H1 (cell line): ENCODE measurements around the gene AP1S3. TPM values are rescaled to one million over a fixed set of nuclear protein-coding genes. Genes with fewer than 3 reads are reported as not detected.
"Not testable (repeated sequence)": the region's sequence is repeated elsewhere in the genome, so short reads cannot be mapped to it uniquely, and the experiment has no call there.

Source experiments
- CTCF ChIA-PET: fragments of 300-600 bp; sonication (Branson Sonifier 250); formaldehyde crosslinking; loops from one replicate; lab custom pipeline; 2021; ENCODE audit not compliant: partially characterized antibody; lab: Charles Lee
- POLR2A ChIA-PET: fragments of 300-600 bp; sonication (Branson Sonifier 250); formaldehyde crosslinking; loops from one replicate; lab custom pipeline; 2021; ENCODE audit warnings: inconsistent platforms; ENCODE audit not compliant: partially characterized antibody; lab: Charles Lee
- DNase-seq, 2 experiments: peaks; one replicate each; pipeline versions ENCODE4 v3.0.0 to v3.0.0-alpha.2; 2010 to 2022; ENCODE audit warnings: low spot score in 2 of 2, low read depth in 1 of 2, mixed read lengths in 1 of 2
- FAIRE-seq: peaks from 2 replicates; lab custom pipeline; 2011; peaks lifted over from hg19 to GRCh38; lab: Jason Lieb, UNC
- H2AFZ ChIP-seq: 2 replicates; pipeline ENCODE4 v1.8.1; 2012; ENCODE audit warnings: low read length, inconsistent platforms
- H2AK5ac ChIP-seq: 2 replicates; pipeline ENCODE4 v1.6.1; 2013; ENCODE audit warnings: low read depth, low read length
- H2BK120ac ChIP-seq: replicated peaks from 2 replicates; pipeline ENCODE3; 2013; ENCODE audit warnings: low read depth, low read length, inconsistent platforms
- H2BK12ac ChIP-seq: 2 replicates; pipeline ENCODE4 v1.6.1; 2013; ENCODE audit warnings: low read depth, low read length
- H2BK15ac ChIP-seq: 2 replicates; pipeline ENCODE4 v1.6.1; 2013; ENCODE audit warnings: low read length
- H2BK20ac ChIP-seq: 2 replicates; pipeline ENCODE4 v1.6.1; 2013; ENCODE audit warnings: low read length
- H2BK5ac ChIP-seq: 2 replicates; pipeline ENCODE4 v1.6.1; 2013; ENCODE audit warnings: low read depth, low read length
- H3K14ac ChIP-seq: 2 replicates; pipeline ENCODE4 v1.6.1; 2013; ENCODE audit warnings: inconsistent platforms; ENCODE audit not compliant: insufficient read length
- H3K18ac ChIP-seq: 2 replicates; pipeline ENCODE4 v1.6.1; 2013; ENCODE audit warnings: low read length; ENCODE audit errors: extremely low read depth
- H3K23ac ChIP-seq: 2 replicates; pipeline ENCODE4 v1.6.1; 2013; ENCODE audit warnings: inconsistent platforms; ENCODE audit not compliant: insufficient read length
- H3K23me2 ChIP-seq: 2 replicates; pipeline ENCODE4 v1.6.1; 2013; ENCODE audit warnings: low read depth, low read length
- H3K27ac ChIP-seq: 2 replicates; pipeline ENCODE4 v1.6.1; 2011; ENCODE audit warnings: low read depth, low read length, inconsistent platforms
- H3K27me3 ChIP-seq, 4 experiments: replicated peaks in 1 of 4; 1 replicate in 1 of 4; 2 replicates in 3 of 4; pipeline versions ENCODE4 v1.6.1 to v1.8.1; 2011 to 2013; ENCODE audit warnings: low read length in 3 of 4, mild to moderate bottlenecking in 3 of 4, inconsistent platforms in 2 of 4, mixed read lengths in 2 of 4, moderate library complexity in 1 of 4; ENCODE audit not compliant: control insufficient read depth in 3 of 4, insufficient read depth in 3 of 4; ENCODE audit errors: extremely low read depth in 1 of 4
- H3K36me3 ChIP-seq, 4 experiments: 2 replicates each; pipeline versions ENCODE4 v1.6.1 to v1.8.1; 2011 to 2013; ENCODE audit warnings: mild to moderate bottlenecking in 4 of 4, low read length in 3 of 4, moderate library complexity in 2 of 4, control low read depth in 1 of 4, inconsistent platforms in 1 of 4; ENCODE audit not compliant: insufficient read depth in 4 of 4, control insufficient read depth in 2 of 4
- H3K4ac ChIP-seq: replicated peaks from 2 replicates; pipeline ENCODE3; 2013; ENCODE audit warnings: low read length, low read depth, mixed read lengths, inconsistent platforms; ENCODE audit not compliant: insufficient read length
- H3K4me1 ChIP-seq, 4 experiments: replicated peaks in 1 of 4; 1 replicate in 1 of 4; 2 replicates in 3 of 4; pipeline versions ENCODE4 v1.6.1 to v1.8.1; 2011 to 2013; ENCODE audit warnings: low read length in 3 of 4, inconsistent platforms in 2 of 4, mixed read lengths in 1 of 4; ENCODE audit not compliant: insufficient read depth in 4 of 4, control insufficient read depth in 3 of 4
- H3K4me2 ChIP-seq, 2 experiments: 2 replicates each; pipeline versions ENCODE4 v1.6.1 to v1.8.1; 2011 to 2013; ENCODE audit warnings: low read depth in 2 of 2, low read length in 2 of 2, control low read depth in 1 of 2, inconsistent platforms in 1 of 2, mild to moderate bottlenecking in 1 of 2; ENCODE audit not compliant: insufficient read depth in 1 of 2
- H3K4me3 ChIP-seq, 4 experiments: fragments of 200-600, 300-600 bp in 1 of 4; sonication (generic), shearing (Covaris generic), sonication (Bioruptor Twin) in 1 of 4; 2 replicates each; pipeline versions ENCODE4 v1.5.1 to v1.8.1; 2011 to 2016; ENCODE audit warnings: low read length in 4 of 4, low read depth in 3 of 4, control low read depth in 2 of 4, inconsistent platforms in 2 of 4, mild to moderate bottlenecking in 2 of 4, mixed read lengths in 1 of 4, moderate library complexity in 1 of 4; ENCODE audit not compliant: insufficient read depth in 2 of 4; ENCODE audit errors: extremely low read depth in 1 of 4
- H3K56ac ChIP-seq: replicated peaks from 2 replicates; pipeline ENCODE3; 2013; ENCODE audit warnings: low read depth, mild to moderate bottlenecking, mixed read lengths, low read length, inconsistent platforms; ENCODE audit not compliant: insufficient read length
- H3K79me1 ChIP-seq: 2 replicates; pipeline ENCODE4 v1.6.1; 2013; ENCODE audit warnings: low read depth, low read length, control low read depth
- H3K79me2 ChIP-seq, 2 experiments: 2 replicates each; pipeline versions ENCODE4 v1.6.1 to v1.8.1; 2012 to 2013; ENCODE audit warnings: low read length in 2 of 2, mild to moderate bottlenecking in 2 of 2, inconsistent platforms in 1 of 2; ENCODE audit not compliant: insufficient read depth in 2 of 2, control insufficient read depth in 1 of 2
- H3K9ac ChIP-seq, 4 experiments: replicated peaks in 1 of 4; 1 replicate in 1 of 4; 2 replicates in 3 of 4; pipeline versions ENCODE4 v1.6.1 to v1.8.1; 2011 to 2013; ENCODE audit warnings: low read depth in 3 of 4, low read length in 3 of 4, control low read depth in 2 of 4, mild to moderate bottlenecking in 2 of 4, moderate library complexity in 2 of 4, inconsistent platforms in 1 of 4; ENCODE audit errors: extremely low read depth in 1 of 4
- H3K9me3 ChIP-seq, 2 experiments: 2 replicates each; pipeline versions ENCODE4 v1.6.1 to v1.8.1; 2012 to 2013; ENCODE audit warnings: mild to moderate bottlenecking in 2 of 2, moderate library complexity in 2 of 2, control low read depth in 1 of 2, inconsistent platforms in 1 of 2, low read depth in 1 of 2, low read length in 1 of 2, mixed read lengths in 1 of 2; ENCODE audit not compliant: insufficient read depth in 2 of 2
- H4K20me1 ChIP-seq, 2 experiments: replicated peaks in 1 of 2; 2 replicates each; pipeline versions ENCODE3 to v1.8.1; 2011 to 2013; ENCODE audit warnings: inconsistent platforms in 2 of 2, low read length in 2 of 2, mild to moderate bottlenecking in 1 of 2; ENCODE audit not compliant: insufficient read depth in 2 of 2, control insufficient read depth in 1 of 2
- H4K5ac ChIP-seq: 2 replicates; pipeline ENCODE4 v1.6.1; 2013; ENCODE audit warnings: low read length, low read depth, mixed read lengths, inconsistent platforms; ENCODE audit not compliant: insufficient read length
- H4K8ac ChIP-seq: 2 replicates; pipeline ENCODE4 v1.8.0; 2013; ENCODE audit warnings: mild to moderate bottlenecking, moderate library complexity, low read length, inconsistent platforms; ENCODE audit not compliant: insufficient read depth; ENCODE audit errors: extremely low read depth
- H4K91ac ChIP-seq: replicated peaks from 2 replicates; pipeline ENCODE3; 2013; ENCODE audit warnings: low read length, mixed read lengths, inconsistent platforms; ENCODE audit not compliant: insufficient read length
- WGBS, 2 experiments: shearing (Covaris generic) in 1 of 2; methylation state at CpG; one replicate each; pipeline versions ENCODE4 v1.1.6 to v1.1.7; 2013 to 2015; ENCODE audit warnings: low lambda C conversion rate in 2 of 2, mixed read lengths in 2 of 2, inconsistent platforms in 1 of 2, low coverage in 1 of 2, missing lambda C conversion rate in 1 of 2; ENCODE audit not compliant: insufficient replicate concordance in 2 of 2, insufficient coverage in 1 of 2, insufficient read length in 1 of 2; ENCODE audit errors: extremely low coverage in 1 of 2, missing lambda C conversion rate in 1 of 2; 5-methylcytosine and 5-hydroxymethylcytosine counted together
- polyA plus RNA-seq, 7 experiments: library from polyadenylated mRNA; depleted of rRNA in 3 of 7; stranded (reverse) in 5 of 7; unstranded in 2 of 7; fragments of >200 nt in 5 of 7; fragments of 200-250 nt in 2 of 7; gene quantifications; 1 replicate in 5 of 7; 2 replicates in 1 of 7; 4 replicates in 1 of 7; pipeline versions ENCODE4 v1.2.1 to v1.2.3, GENCODE V29; 2011 to 2013; ENCODE audit warnings: missing spikeins in 2 of 7, mixed read lengths in 2 of 7
- total RNA-seq: library from RNA; stranded (reverse); fragmentation: NEBNext Ultra II Directional; extraction: Animal tissue kit (Norgen Biotek cat#: 25700); gene quantifications from 2 replicates; pipeline ENCODE4 v1.2.1, GENCODE V29; 2021

Gene AP1S3
- total and polyA plus RNA-seq, 2 of the 8 experiments (the other 6 are each of a cell fraction or from before 2014, with no cell fraction given) = 3.9 to 20.2 TPM

DNA sequence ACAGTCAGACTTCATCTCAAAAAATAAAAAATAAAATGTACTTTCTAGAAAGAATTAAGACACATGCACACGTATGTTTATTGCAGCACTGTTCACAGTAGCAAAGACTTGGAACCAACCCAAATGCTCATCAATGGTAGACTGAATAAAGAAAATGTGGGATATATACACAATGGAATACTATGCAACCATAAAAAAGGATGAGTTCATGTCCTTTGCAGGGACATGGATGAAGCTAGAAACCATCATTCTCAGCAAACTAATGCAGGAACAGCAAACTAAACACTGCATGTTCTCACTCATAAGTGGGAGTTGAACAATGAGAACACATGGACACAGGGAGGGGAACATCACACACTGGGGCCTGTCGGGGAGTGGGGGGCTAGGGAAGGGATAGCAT, 35.4 kb upstream of the AP1S3 start:
- H2BK20ac ChIP-seq, H3K23ac ChIP-seq, H3K4me3 ChIP-seq, H3K79me1 ChIP-seq, H2AFZ ChIP-seq, H4K8ac ChIP-seq, H3K56ac ChIP-seq, FAIRE-seq, H3K4ac ChIP-seq, H2BK12ac ChIP-seq, H3K4me2 ChIP-seq, H4K20me1 ChIP-seq, H2BK120ac ChIP-seq, H4K91ac ChIP-seq, H3K18ac ChIP-seq, H2BK5ac ChIP-seq, H2BK15ac ChIP-seq, H3K79me2 ChIP-seq, H3K27me3 ChIP-seq, H2AK5ac ChIP-seq, H3K9me3 ChIP-seq, H3K9ac ChIP-seq, H3K27ac ChIP-seq, H3K14ac ChIP-seq, POLR2A ChIA-PET, H3K23me2 ChIP-seq, H4K5ac ChIP-seq, H3K4me1 ChIP-seq, DNase-seq: not testable (repeated sequence)
- CTCF ChIA-PET = interaction anchor here (1.0 kb wide), 1 partner anchor 16 kb away, joined by 3 read pairs; no protein-coding TSS in a partner anchor
- peaks cover 5 to 21% (median 16%) of the 10 kb centered on the region in 4 experiments for H3K36me3 ChIP-seq
- 92% methylated on average over 2 of the region's 2 CpGs; no CpG with 5 or more reads in 1 of the 2 experiments for WGBS, 2 experiments

DNA sequence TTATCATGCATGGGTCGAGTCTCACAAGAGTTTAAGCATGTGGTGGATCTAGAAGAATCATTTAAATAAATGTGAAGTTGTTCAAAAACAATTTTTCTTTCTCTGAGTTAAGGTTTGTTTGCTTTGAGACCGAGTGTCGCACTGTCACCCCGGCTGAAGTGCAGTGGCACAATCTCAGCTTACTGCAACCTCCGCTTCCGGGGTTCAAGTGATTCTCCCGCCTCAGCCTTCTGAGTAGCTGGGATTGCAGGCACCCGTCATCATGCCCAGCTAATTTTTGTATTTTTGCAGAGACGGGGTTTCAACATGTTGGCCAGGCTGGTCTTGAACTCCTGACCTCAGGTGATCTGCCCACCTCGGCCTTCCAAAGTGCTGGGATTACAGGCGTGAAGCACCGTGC, 34.3 kb upstream of the AP1S3 start:
- not testable (repeated sequence) for H4K91ac ChIP-seq, H3K9ac ChIP-seq, FAIRE-seq

More for the DNA sequence above, 34.3 kb upstream of the AP1S3 start:
- not testable (repeated sequence) for H2AK5ac ChIP-seq, H3K27ac ChIP-seq, H2BK20ac ChIP-seq, H4K20me1 ChIP-seq, H4K8ac ChIP-seq, DNase-seq, H3K79me1 ChIP-seq, H2BK5ac ChIP-seq, H2BK12ac ChIP-seq, H3K4me3 ChIP-seq, H2BK15ac ChIP-seq, H3K79me2 ChIP-seq, H3K4me2 ChIP-seq, H3K23me2 ChIP-seq, H4K5ac ChIP-seq, H3K23ac ChIP-seq, H3K9me3 ChIP-seq, H3K4me1 ChIP-seq, H2AFZ ChIP-seq, H3K4ac ChIP-seq, H3K18ac ChIP-seq, H3K56ac ChIP-seq, H3K27me3 ChIP-seq, H3K14ac ChIP-seq, H2BK120ac ChIP-seq
- POLR2A ChIA-PET = interaction anchor here (1.2 kb wide), 1 partner anchor 8 kb away, joined by 3 read pairs; no protein-coding TSS in a partner anchor
- 93% methylated on average over 12 of the region's 12 CpGs; no CpG with 5 or more reads in 1 of the 2 experiments for WGBS, 2 experiments
- CTCF ChIA-PET = interaction anchor here (1.0 kb wide), 2 partner anchors 12 to 15 kb away, joined by 3 read pairs; no protein-coding TSS in a partner anchor
- H3K36me3 ChIP-seq = peaks cover 3 to 14% (median 11%) of the 10 kb centered on the region in 4 experiments
